Body of pancreas (tissue), 4 donors: ENCODE data around the gene GPR156. TPM values are rescaled to one million over a fixed set of nuclear protein-coding genes. Genes with fewer than 3 reads are reported as not detected.

Experiments
- ATAC-seq: fragments of 150-250 bp; one replicate; pipeline ENCODE4 v1.9.1; 2016
- DNase-seq, 4 donors: peaks; one replicate each; pipeline ENCODE4 v3.0.0-alpha.2; 2019
- H3K27ac ChIP-seq, 4 donors: fragments of 200-600 bp; sonication (generic); 1 replicate in 3 of 4; 2 replicates in 1 of 4; pipeline versions ENCODE4 v1.5.1 to v1.6.1; 2016 to 2019; ENCODE audit warnings: mild to moderate bottlenecking in 1 of 4, mixed read lengths in 1 of 4, moderate library complexity in 1 of 4
- H3K27me3 ChIP-seq, 2 donors: fragments of 200-600 bp; sonication (generic); one replicate each; pipeline ENCODE4 v1.6.0; 2016; ENCODE audit warnings: mild to moderate bottlenecking in 1 of 2
- H3K36me3 ChIP-seq, 2 donors: fragments of 200-600 bp; sonication (generic); replicated peaks in 1 of 2; 2 replicates each; pipeline ENCODE4 v1.5.1; 2016; ENCODE audit warnings: low read depth in 2 of 2; ENCODE audit not compliant: insufficient read depth in 1 of 2
- H3K4me1 ChIP-seq: fragments of 200-600 bp; sonication (generic); one replicate; pipeline ENCODE4 v1.6.0; 2016
- H3K4me3 ChIP-seq, 2 donors: fragments of 200-600 bp; sonication (generic); 1 replicate in 1 of 2; 2 replicates in 1 of 2; pipeline ENCODE4 v1.5.1; 2016 to 2019
- H3K9me3 ChIP-seq, 3 donors: fragments of 200-600 bp; sonication (generic); 1 replicate in 2 of 3; 2 replicates in 1 of 3; pipeline ENCODE4 v1.5.1; 2016
- CTCF ChIP-seq, 7 experiments: fragments of 450-650 bp in 4 of 7; fragments of 200-600 bp in 3 of 7; sonication (generic) in 3 of 7; IDR thresholded peaks; one replicate each; pipeline ENCODE4 v1.5.1; 2016 to 2019; ENCODE audit warnings: antibody characterized with exemption in 7 of 7
- POLR2A ChIP-seq, 3 donors: fragments of 450-650 bp; IDR thresholded peaks; one replicate each; pipeline ENCODE4 v1.6.1; 2016; ENCODE audit warnings: antibody characterized with exemption in 3 of 3, mild to moderate bottlenecking in 2 of 3
- WGBS, 2 donors: methylation state at CpG; one replicate each; pipeline ENCODE4 v1.1.5; 2017; 5-methylcytosine and 5-hydroxymethylcytosine counted together
- intact Hi-C: fragments of 100-400 bp; cut with DNase I; formaldehyde crosslinking; loops from one replicate; pipeline ENCODE4 v1.15.1; 2023
- total RNA-seq, 2 donors: library from RNA; depleted of rRNA; stranded (reverse); fragments of >200 nt; gene quantifications; one replicate each; pipeline ENCODE4 v1.1.0, GENCODE V29; 2016

Gene GPR156
- total RNA-seq, 2 donors from 2014 or later: not detected

GRCh38 chr3:120203016-120203415 lies 82.0 kb downstream of the GPR156 start:
- ATAC-seq (peak; percentile 66), DNase-seq (peak in 3 of 4 donors; percentile 10 to 56 (median 14))
- Histone ChIP-seq H3K9me3 (no peaks in the 10 kb centered on the region), H3K4me3 (no peak overlapping the region), H3K36me3 (no peaks in the 10 kb centered on the region), H3K27ac (peak overlapping the region in 2 of 4 donors; percentile 15 to 27), H3K4me1 (peaks cover 9% of the 10 kb centered on the region), H3K27me3 (no peaks in the 10 kb centered on the region)
- intact Hi-C loops: no loop called here
- TF ChIP-seq CTCF (IDR thresholded peaks at IDR 0.05) (no peak), POLR2A (IDR thresholded peaks at IDR 0.05) (no peak)
- 29 to 41% methylated on average over 2 of the region's 2 CpGs for WGBS, 2 donors

GRCh38 chr3:120202363-120202762 lies 82.7 kb downstream of the GPR156 start:
- intact Hi-C loops: no loop called here
- no peaks in the 10 kb centered on the region for H3K27me3 ChIP-seq
- WGBS, 2 donors: 97 to 98% methylated on average over 2 of the region's 2 CpGs
- no peak for ATAC-seq
- H3K36me3 ChIP-seq: no peaks in the 10 kb centered on the region
- DNase-seq: no peak
- TF ChIP-seq CTCF (IDR thresholded peaks at IDR 0.05): no peak
- H3K4me1 ChIP-seq: peaks cover 9% of the 10 kb centered on the region
- H3K9me3 ChIP-seq: no peaks in the 10 kb centered on the region
- no peak overlapping the region for H3K4me3 ChIP-seq
- H3K27ac ChIP-seq: no peak overlapping the region

GRCh38 chr3:120200493-120201235 lies 84.4 kb downstream of the GPR156 start:
- Histone ChIP-seq H3K27ac (no peak overlapping the region), H3K27me3 (no peaks in the 10 kb centered on the region), H3K9me3 (no peaks in the 10 kb centered on the region), H3K36me3 (no peaks in the 10 kb centered on the region), H3K4me1 (peaks cover 9% of the 10 kb centered on the region), H3K4me3 (no peak overlapping the region)
- TF ChIP-seq CTCF (IDR thresholded peaks at IDR 0.05) (no peak), POLR2A (IDR thresholded peaks at IDR 0.05) (no peak)
- WGBS, 2 donors: 89 to 99% methylated on average over 6 of the region's 6 CpGs
- intact Hi-C loops: no loop called here
- ATAC-seq (no peak), DNase-seq (no peak)

GRCh38 chr3:120198305-120198878 lies 86.6 kb downstream of the GPR156 start:
- TF ChIP-seq POLR2A (IDR thresholded peaks at IDR 0.05) (no peak), CTCF (IDR thresholded peaks at IDR 0.05) (peak in 4 of 7 experiments; percentile 38 to 41 (median 40))
- Histone ChIP-seq H3K4me1 (peaks cover 9% of the 10 kb centered on the region), H3K36me3 (no peaks in the 10 kb centered on the region), H3K9me3 (no peaks in the 10 kb centered on the region), H3K4me3 (no peak overlapping the region), H3K27ac (no peak overlapping the region), H3K27me3 (no peaks in the 10 kb centered on the region)
- no peak for ATAC-seq
- DNase-seq: no peak
- 57 to 58% methylated on average over 3 of the region's 3 CpGs for WGBS, 2 donors
- intact Hi-C loops: no loop called here

- WGBS, 2 donors: 66 to 75% methylated on average over 2 of the region's 2 CpGs
- no peaks in the 10 kb centered on the region for H3K36me3 ChIP-seq
- no peak for TF ChIP-seq POLR2A (IDR thresholded peaks at IDR 0.05)
- TF ChIP-seq CTCF (IDR thresholded peaks at IDR 0.05): no peak
- H3K4me1 ChIP-seq: no peaks in the 10 kb centered on the region
- H3K9me3 ChIP-seq: no peaks in the 10 kb centered on the region
- H3K27ac ChIP-seq: no peak overlapping the region
- H3K4me3 ChIP-seq: no peak overlapping the region
- DNase-seq (no peak), ATAC-seq (no peak)
- H3K27me3 ChIP-seq: no peaks in the 10 kb centered on the region
- intact Hi-C loops: no loop called here
These were observed 88.2 kb downstream of the GPR156 start for GRCh38 chr3:120196812-120197211.
